GM19324 (cell line): ENCODE measurements around the gene ACSL6.

Source experiments
- ATAC-seq: cut with Tn5 transposase; IDR thresholded peaks from one replicate; pipeline ENCODE4 v1.9.1; 2021; ENCODE audit warnings: mild to moderate bottlenecking, moderate library complexity; ENCODE audit not compliant: unreplicated experiment, low FRiP score

ACSL6 gene

GRCh38 chr5:132011622-132012343 lies at the start of gene ACSL6:
Gene ACSL6, minus strand, starts transcription at chr5:132011658. Its CDS starts 105 bp downstream, at chr5:132011553.
- ATAC-seq = no peak

- no peak for ATAC-seq
Observed at GRCh38 chr5:132060501-132061161, 49.2 kb upstream of the ACSL6 start, which contains the start of gene IL3. Gene IL3, plus strand, starts transcription at chr5:132060655. Its CDS starts 52 bp downstream, at chr5:132060707.

- no peak for ATAC-seq
Observed at GRCh38 chr5:132059696-132060500, 48.4 kb upstream of the ACSL6 start.

GRCh38 chr5:132059043-132059695 lies 47.7 kb upstream of the ACSL6 start:
- no peak for ATAC-seq

- no peak for ATAC-seq
Observed at GRCh38 chr5:132058646-132059042, 47.2 kb upstream of the ACSL6 start.

- ATAC-seq = no peak
Observed at GRCh38 chr5:132057498-132058255, 46.2 kb upstream of the ACSL6 start.

- no peak for ATAC-seq
Observed at GRCh38 chr5:132056610-132057497, 45.4 kb upstream of the ACSL6 start.

- ATAC-seq = no peak
Observed at GRCh38 chr5:132055808-132056609, 44.6 kb upstream of the ACSL6 start.

- no peak for ATAC-seq
Observed at GRCh38 chr5:132055441-132055807, 44.0 kb upstream of the ACSL6 start.

GRCh38 chr5:132054697-132055440 lies 43.4 kb upstream of the ACSL6 start:
- no peak for ATAC-seq

- ATAC-seq = no peak
Observed at GRCh38 chr5:132054031-132054696, 42.7 kb upstream of the ACSL6 start.

- ATAC-seq = no peak
Observed at GRCh38 chr5:132053483-132053882, 42.0 kb upstream of the ACSL6 start.

- ATAC-seq = no peak
Observed at GRCh38 chr5:132052520-132052919, 41.1 kb upstream of the ACSL6 start.

- no peak for ATAC-seq
Observed at GRCh38 chr5:132050661-132051552, 39.4 kb upstream of the ACSL6 start.

- no peak for ATAC-seq
Observed at GRCh38 chr5:132050136-132050535, 38.7 kb upstream of the ACSL6 start.

GRCh38 chr5:132049559-132049958 lies 38.1 kb upstream of the ACSL6 start:
- no peak for ATAC-seq
